ENCODE measurements around the gene HSFY2.
"Not testable (repeated sequence)": the region's sequence is repeated elsewhere in the genome, so short reads cannot be mapped to it uniquely, and the experiment has no call there.

The HSFY2 gene, protein sequence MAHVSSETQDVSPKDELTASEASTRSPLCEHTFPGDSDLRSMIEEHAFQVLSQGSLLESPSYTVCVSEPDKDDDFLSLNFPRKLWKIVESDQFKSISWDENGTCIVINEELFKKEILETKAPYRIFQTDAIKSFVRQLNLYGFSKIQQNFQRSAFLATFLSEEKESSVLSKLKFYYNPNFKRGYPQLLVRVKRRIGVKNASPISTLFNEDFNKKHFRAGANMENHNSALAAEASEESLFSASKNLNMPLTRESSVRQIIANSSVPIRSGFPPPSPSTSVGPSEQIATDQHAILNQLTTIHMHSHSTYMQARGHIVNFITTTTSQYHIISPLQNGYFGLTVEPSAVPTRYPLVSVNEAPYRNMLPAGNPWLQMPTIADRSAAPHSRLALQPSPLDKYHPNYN

GRCh38 chrY:18773635-18774034 is at the start of gene HSFY2:
TSS of gene HSFY2 (minus strand) at chrY:18773735. CDS start at chrY:18773618, 117 bp downstream.
- not testable (repeated sequence) for DNase-seq

GRCh38 chrY:18815751-18816150 is 42.2 kb upstream of the HSFY2 start:
- not testable (repeated sequence) for DNase-seq

DNA sequence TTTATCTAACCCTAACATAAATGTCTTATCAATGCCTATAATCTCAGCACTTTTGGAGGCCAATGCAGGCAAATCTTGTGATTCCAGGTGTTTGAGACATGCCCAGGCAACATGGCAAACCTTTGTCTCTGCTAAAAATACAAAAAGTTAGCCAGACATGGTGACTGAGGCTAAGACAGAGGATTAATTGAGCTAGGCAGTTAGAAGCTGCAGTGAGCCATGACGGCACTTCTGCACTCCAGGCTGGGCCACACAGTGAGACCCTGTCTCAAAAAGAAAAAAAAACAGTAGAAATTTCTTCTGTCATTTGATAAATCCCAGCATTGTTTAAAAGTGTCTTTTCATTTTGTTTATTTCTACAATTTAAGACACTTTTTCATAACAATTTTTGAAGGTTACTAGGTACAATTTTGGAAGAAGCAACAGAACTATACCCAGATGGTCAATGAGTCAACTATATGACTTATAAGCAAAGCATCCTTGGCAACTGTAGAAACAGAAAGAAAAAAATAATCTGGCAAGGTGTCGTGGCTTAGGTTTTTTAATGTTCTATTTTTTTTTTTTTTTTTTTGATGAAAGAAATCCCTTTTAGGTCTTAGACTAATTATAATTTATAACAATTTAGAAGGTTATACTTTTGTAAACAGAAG is 15.3 kb upstream of the HSFY2 start:
- DNase-seq: not testable (repeated sequence)

- DNase-seq: not testable (repeated sequence)
These were observed 19.5 kb downstream of the HSFY2 start for GRCh38 chrY:18754077-18754476.

- DNase-seq: not testable (repeated sequence)
These were observed 20.3 kb downstream of the HSFY2 start for GRCh38 chrY:18753133-18753815.

DNA sequence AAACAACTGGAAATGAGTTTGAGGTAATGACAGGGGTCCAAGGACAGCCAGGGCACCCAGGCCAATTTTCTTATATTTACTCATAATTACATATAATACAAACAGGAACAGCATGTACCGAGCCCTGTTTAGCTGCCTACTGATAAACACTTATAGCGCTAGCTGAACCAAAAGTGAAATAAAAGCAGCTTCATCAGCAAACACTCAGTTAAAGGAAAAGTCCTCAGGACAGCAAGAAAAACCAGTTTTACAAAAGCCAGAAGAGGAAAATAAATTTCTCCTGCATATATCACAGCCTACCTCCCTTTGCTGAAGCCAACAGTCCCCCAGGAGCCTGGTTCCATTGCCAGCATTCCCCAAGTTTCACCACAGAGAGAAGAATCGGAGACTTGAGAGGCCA is 49.8 kb downstream of the HSFY2 start:
- not testable (repeated sequence) for DNase-seq

All from activated T-cell treated with anti-CD3 and anti-CD28 coated beads for 4 hours (primary cell).